Measurements from ENCODE around the gene SMAD6.

SMAD6 gene

GRCh38 chr15:66738116-66738515, 36.1 kb downstream of the SMAD6 start:
- Histone ChIP-seq H3K9ac (ENCODE audit: low read depth in 1 of 2, low read length in 2 of 2) (no peak overlapping the region), H3K4me3 (ENCODE audit: low read length in 2 of 2) (no peak overlapping the region), H3K36me3 (ENCODE audit: control insufficient read depth in 2 of 2, insufficient read depth in 2 of 2, low read length in 2 of 2) (no peaks in the 10 kb centered on the region), H3K27ac (ENCODE audit: low read depth in 2 of 2, low read length in 2 of 2) (no peak overlapping the region), H3K27me3 (ENCODE audit: control insufficient read depth in 2 of 2, insufficient read depth in 2 of 2, low read length in 2 of 2) (no peaks in the 10 kb centered on the region), H3K9me3 (ENCODE audit: control insufficient read depth in 2 of 2, low read length in 2 of 2) (no peaks in the 10 kb centered on the region), H3K4me1 (ENCODE audit: control insufficient read depth in 2 of 2, insufficient read depth in 2 of 2, low read length in 2 of 2) (peaks cover 12 to 14% of the 10 kb centered on the region in 2 donors)

DNA sequence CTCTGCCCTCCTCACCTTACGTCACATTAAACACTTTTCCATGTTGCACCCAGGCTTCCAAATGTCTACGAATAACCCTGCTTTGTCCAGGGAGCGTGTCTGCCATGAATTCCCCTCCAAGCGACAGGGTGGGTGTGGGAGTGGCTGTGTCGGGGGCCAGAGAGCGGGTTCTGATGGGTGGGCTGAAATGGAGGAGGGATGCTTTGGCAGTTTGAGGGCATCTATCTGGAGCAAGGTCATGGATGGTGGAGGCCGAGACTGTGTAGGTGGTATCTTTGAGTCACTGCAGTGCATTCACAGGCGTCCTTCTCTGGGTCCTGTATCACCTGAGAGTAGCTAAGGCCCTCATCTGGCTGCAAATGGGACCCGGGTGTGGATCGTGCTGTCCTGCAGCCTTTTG, 36.6 kb downstream of the SMAD6 start:
- no peak overlapping the region for H3K9ac ChIP-seq (ENCODE audit: low read depth in 1 of 2, low read length in 2 of 2)
- no peak overlapping the region for H3K27ac ChIP-seq (ENCODE audit: low read depth in 2 of 2, low read length in 2 of 2)
- H3K27me3 ChIP-seq (ENCODE audit: control insufficient read depth in 2 of 2, insufficient read depth in 2 of 2, low read length in 2 of 2), result no peaks in the 10 kb centered on the region
- no peaks in the 10 kb centered on the region for H3K36me3 ChIP-seq (ENCODE audit: control insufficient read depth in 2 of 2, insufficient read depth in 2 of 2, low read length in 2 of 2)
- no peak overlapping the region for H3K4me3 ChIP-seq (ENCODE audit: low read length in 2 of 2)
- H3K4me1 ChIP-seq (ENCODE audit: control insufficient read depth in 2 of 2, insufficient read depth in 2 of 2, low read length in 2 of 2), result peaks cover 12 to 14% of the 10 kb centered on the region in 2 donors
- no peaks in the 10 kb centered on the region for H3K9me3 ChIP-seq (ENCODE audit: control insufficient read depth in 2 of 2, low read length in 2 of 2)

DNA sequence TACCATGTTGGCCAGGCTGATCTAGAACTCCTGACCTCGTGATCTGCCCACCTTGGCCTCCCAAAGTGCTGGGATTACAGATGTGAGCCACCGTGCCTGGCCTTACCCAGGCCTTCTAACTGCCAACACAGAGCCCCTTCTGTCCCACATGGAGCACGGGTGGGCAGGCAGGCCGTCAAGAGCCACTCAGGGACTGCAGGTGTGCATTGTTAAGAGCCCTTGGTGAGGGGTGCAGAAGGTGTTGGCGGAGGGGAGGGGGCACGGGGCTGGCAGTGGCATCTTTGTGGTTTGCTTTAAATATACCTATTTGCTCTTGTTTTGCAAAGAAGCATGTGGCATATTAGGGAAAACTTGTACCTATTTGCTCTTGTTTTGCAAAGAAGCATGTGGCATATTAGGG, 37.3 kb downstream of the SMAD6 start:
- H3K36me3 ChIP-seq (ENCODE audit: control insufficient read depth in 2 of 2, insufficient read depth in 2 of 2, low read length in 2 of 2), result no peaks in the 10 kb centered on the region
- H3K4me1 ChIP-seq (ENCODE audit: control insufficient read depth in 2 of 2, insufficient read depth in 2 of 2, low read length in 2 of 2), result peaks cover 9 to 14% of the 10 kb centered on the region in 2 donors
- H3K4me3 ChIP-seq (ENCODE audit: low read length in 2 of 2), result no peak overlapping the region
- H3K27me3 ChIP-seq (ENCODE audit: control insufficient read depth in 2 of 2, insufficient read depth in 2 of 2, low read length in 2 of 2), result no peaks in the 10 kb centered on the region
- no peaks in the 10 kb centered on the region for H3K9me3 ChIP-seq (ENCODE audit: control insufficient read depth in 2 of 2, low read length in 2 of 2)
- no peak overlapping the region for H3K27ac ChIP-seq (ENCODE audit: low read depth in 2 of 2, low read length in 2 of 2)
- H3K9ac ChIP-seq (ENCODE audit: low read depth in 1 of 2, low read length in 2 of 2), result no peak overlapping the region

GRCh38 chr15:66740802-66741201, 38.8 kb downstream of the SMAD6 start:
- no peaks in the 10 kb centered on the region for H3K36me3 ChIP-seq (ENCODE audit: control insufficient read depth in 2 of 2, insufficient read depth in 2 of 2, low read length in 2 of 2)
- H3K27ac ChIP-seq (ENCODE audit: low read depth in 2 of 2, low read length in 2 of 2), result peak overlapping the region in 1 of 2 donors; percentile 28
- no peak overlapping the region for H3K4me3 ChIP-seq (ENCODE audit: low read length in 2 of 2)
- H3K9ac ChIP-seq (ENCODE audit: low read depth in 1 of 2, low read length in 2 of 2), result no peak overlapping the region
- H3K9me3 ChIP-seq (ENCODE audit: control insufficient read depth in 2 of 2, low read length in 2 of 2), result no peaks in the 10 kb centered on the region
- H3K27me3 ChIP-seq (ENCODE audit: control insufficient read depth in 2 of 2, insufficient read depth in 2 of 2, low read length in 2 of 2), result no peaks in the 10 kb centered on the region
- H3K4me1 ChIP-seq (ENCODE audit: control insufficient read depth in 2 of 2, insufficient read depth in 2 of 2, low read length in 2 of 2), result peaks cover 9 to 11% of the 10 kb centered on the region in 2 donors

- no peak overlapping the region for H3K9ac ChIP-seq (ENCODE audit: low read depth in 1 of 2, low read length in 2 of 2)
- no peaks in the 10 kb centered on the region for H3K36me3 ChIP-seq (ENCODE audit: control insufficient read depth in 2 of 2, insufficient read depth in 2 of 2, low read length in 2 of 2)
- peaks cover 10 to 11% of the 10 kb centered on the region in 2 donors for H3K4me1 ChIP-seq (ENCODE audit: control insufficient read depth in 2 of 2, insufficient read depth in 2 of 2, low read length in 2 of 2)
- H3K9me3 ChIP-seq (ENCODE audit: control insufficient read depth in 2 of 2, low read length in 2 of 2), result no peaks in the 10 kb centered on the region
- no peak overlapping the region for H3K4me3 ChIP-seq (ENCODE audit: low read length in 2 of 2)
- H3K27me3 ChIP-seq (ENCODE audit: control insufficient read depth in 2 of 2, insufficient read depth in 2 of 2, low read length in 2 of 2), result no peaks in the 10 kb centered on the region
- H3K27ac ChIP-seq (ENCODE audit: low read depth in 2 of 2, low read length in 2 of 2), result no peak overlapping the region
Observed at GRCh38 chr15:66741646-66742045, 39.6 kb downstream of the SMAD6 start.

GRCh38 chr15:66742286-66742685, 40.2 kb downstream of the SMAD6 start:
- H3K4me3 ChIP-seq (ENCODE audit: low read length in 2 of 2), result no peak overlapping the region
- H3K4me1 ChIP-seq (ENCODE audit: control insufficient read depth in 2 of 2, insufficient read depth in 2 of 2, low read length in 2 of 2), result peaks cover 10 to 11% of the 10 kb centered on the region in 2 donors
- H3K27me3 ChIP-seq (ENCODE audit: control insufficient read depth in 2 of 2, insufficient read depth in 2 of 2, low read length in 2 of 2), result no peaks in the 10 kb centered on the region
- no peaks in the 10 kb centered on the region for H3K9me3 ChIP-seq (ENCODE audit: control insufficient read depth in 2 of 2, low read length in 2 of 2)
- H3K27ac ChIP-seq (ENCODE audit: low read depth in 2 of 2, low read length in 2 of 2), result no peak overlapping the region
- no peaks in the 10 kb centered on the region for H3K36me3 ChIP-seq (ENCODE audit: control insufficient read depth in 2 of 2, insufficient read depth in 2 of 2, low read length in 2 of 2)
- H3K9ac ChIP-seq (ENCODE audit: low read depth in 1 of 2, low read length in 2 of 2), result no peak overlapping the region

DNA sequence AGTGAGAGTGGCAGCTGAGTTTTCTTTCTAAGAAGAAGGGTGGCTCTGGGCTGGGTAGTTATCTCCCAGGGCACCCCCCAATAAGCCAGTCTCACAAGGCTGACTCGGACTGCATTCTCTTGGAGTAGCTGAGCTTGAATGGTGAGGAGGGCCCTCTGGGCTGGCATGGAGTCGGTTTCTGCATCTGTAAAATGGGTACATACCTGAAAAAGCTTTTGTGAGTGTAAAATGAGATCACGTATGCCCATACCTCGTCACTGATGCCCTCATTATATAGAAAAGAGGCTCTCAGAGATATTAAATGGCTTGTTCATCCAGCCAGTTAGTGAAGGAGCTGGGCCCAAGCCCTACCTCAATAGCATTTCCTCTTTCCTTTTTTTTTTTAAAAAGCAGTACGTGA, 41.2 kb downstream of the SMAD6 start:
- H3K4me3 ChIP-seq (ENCODE audit: low read length in 2 of 2), result no peak overlapping the region
- H3K9me3 ChIP-seq (ENCODE audit: control insufficient read depth in 2 of 2, low read length in 2 of 2), result no peaks in the 10 kb centered on the region
- no peaks in the 10 kb centered on the region for H3K36me3 ChIP-seq (ENCODE audit: control insufficient read depth in 2 of 2, insufficient read depth in 2 of 2, low read length in 2 of 2)
- no peak overlapping the region for H3K27ac ChIP-seq (ENCODE audit: low read depth in 2 of 2, low read length in 2 of 2)
- H3K9ac ChIP-seq (ENCODE audit: low read depth in 1 of 2, low read length in 2 of 2), result no peak overlapping the region
- H3K27me3 ChIP-seq (ENCODE audit: control insufficient read depth in 2 of 2, insufficient read depth in 2 of 2, low read length in 2 of 2), result no peaks in the 10 kb centered on the region
- peaks cover 10 to 11% of the 10 kb centered on the region in 2 donors for H3K4me1 ChIP-seq (ENCODE audit: control insufficient read depth in 2 of 2, insufficient read depth in 2 of 2, low read length in 2 of 2)

- peaks cover 10 to 14% of the 10 kb centered on the region in 2 donors for H3K4me1 ChIP-seq (ENCODE audit: control insufficient read depth in 2 of 2, insufficient read depth in 2 of 2, low read length in 2 of 2)
- no peaks in the 10 kb centered on the region for H3K36me3 ChIP-seq (ENCODE audit: control insufficient read depth in 2 of 2, insufficient read depth in 2 of 2, low read length in 2 of 2)
- peak overlapping the region; percentile 49 to 52 for H3K27ac ChIP-seq (ENCODE audit: low read depth in 2 of 2, low read length in 2 of 2)
- no peaks in the 10 kb centered on the region for H3K27me3 ChIP-seq (ENCODE audit: control insufficient read depth in 2 of 2, insufficient read depth in 2 of 2, low read length in 2 of 2)
- no peaks in the 10 kb centered on the region for H3K9me3 ChIP-seq (ENCODE audit: control insufficient read depth in 2 of 2, low read length in 2 of 2)
- H3K4me3 ChIP-seq (ENCODE audit: low read length in 2 of 2), result no peak overlapping the region
- H3K9ac ChIP-seq (ENCODE audit: low read depth in 1 of 2, low read length in 2 of 2), result no peak overlapping the region
Observed at GRCh38 chr15:66743703-66744536, 41.9 kb downstream of the SMAD6 start.

GRCh38 chr15:66744610-66745279, 42.7 kb downstream of the SMAD6 start:
- H3K27me3 ChIP-seq (ENCODE audit: control insufficient read depth in 2 of 2, insufficient read depth in 2 of 2, low read length in 2 of 2), result no peaks in the 10 kb centered on the region
- no peak overlapping the region for H3K4me3 ChIP-seq (ENCODE audit: low read length in 2 of 2)
- H3K9ac ChIP-seq (ENCODE audit: low read depth in 1 of 2, low read length in 2 of 2), result no peak overlapping the region
- H3K27ac ChIP-seq (ENCODE audit: low read depth in 2 of 2, low read length in 2 of 2), result peak overlapping the region; percentile 49 to 52
- no peaks in the 10 kb centered on the region for H3K36me3 ChIP-seq (ENCODE audit: control insufficient read depth in 2 of 2, insufficient read depth in 2 of 2, low read length in 2 of 2)
- H3K9me3 ChIP-seq (ENCODE audit: control insufficient read depth in 2 of 2, low read length in 2 of 2), result no peaks in the 10 kb centered on the region
- H3K4me1 ChIP-seq (ENCODE audit: control insufficient read depth in 2 of 2, insufficient read depth in 2 of 2, low read length in 2 of 2), result peaks cover 10 to 14% of the 10 kb centered on the region in 2 donors

- H3K27ac ChIP-seq (ENCODE audit: low read depth in 2 of 2, low read length in 2 of 2), result no peak overlapping the region
- no peak overlapping the region for H3K4me3 ChIP-seq (ENCODE audit: low read length in 2 of 2)
- H3K9me3 ChIP-seq (ENCODE audit: control insufficient read depth in 2 of 2, low read length in 2 of 2), result no peaks in the 10 kb centered on the region
- no peaks in the 10 kb centered on the region for H3K36me3 ChIP-seq (ENCODE audit: control insufficient read depth in 2 of 2, insufficient read depth in 2 of 2, low read length in 2 of 2)
- peaks cover 6 to 11% of the 10 kb centered on the region in 2 donors for H3K4me1 ChIP-seq (ENCODE audit: control insufficient read depth in 2 of 2, insufficient read depth in 2 of 2, low read length in 2 of 2)
- no peak overlapping the region for H3K9ac ChIP-seq (ENCODE audit: low read depth in 1 of 2, low read length in 2 of 2)
- no peaks in the 10 kb centered on the region for H3K27me3 ChIP-seq (ENCODE audit: control insufficient read depth in 2 of 2, insufficient read depth in 2 of 2, low read length in 2 of 2)
Observed at GRCh38 chr15:66745530-66746230, 43.6 kb downstream of the SMAD6 start.
